MM.1S (cell line): ENCODE results near the gene CEACAM5.

Source experiments
- DNase-seq: peaks from one replicate; pipeline ENCODE4 v3.0.0-alpha.2; 2015
- H2AFZ ChIP-seq: fragments of 300-600 bp; sonication (generic); 2 replicates; pipeline ENCODE4 v1.6.0; 2016; ENCODE audit warnings: antibody characterized with exemption, low read length
- H3F3A ChIP-seq: fragments of 300-600 bp; sonication (generic); 2 replicates; pipeline ENCODE4 v1.6.1; 2016; ENCODE audit warnings: mild to moderate bottlenecking, antibody characterized with exemption, low read length, moderate library complexity, mixed read lengths; ENCODE audit not compliant: insufficient read depth
- H3K27ac ChIP-seq: fragments of 300-600 bp; sonication (generic); 2 replicates; pipeline ENCODE4 v1.5.1; 2016; ENCODE audit warnings: mild to moderate bottlenecking, low read length
- H3K27me3 ChIP-seq: fragments of 300-600 bp; sonication (generic); replicated peaks from 2 replicates; pipeline ENCODE4 v1.6.0; 2016; ENCODE audit warnings: low read length; ENCODE audit not compliant: insufficient read depth
- H3K36me3 ChIP-seq: fragments of 300-600 bp; sonication (generic); replicated peaks from 2 replicates; pipeline ENCODE4 v1.6.1; 2016; ENCODE audit warnings: mild to moderate bottlenecking, low read length, mixed read lengths; ENCODE audit not compliant: insufficient read depth
- H3K4me1 ChIP-seq: fragments of 300-600 bp; sonication (generic); 2 replicates; pipeline ENCODE4 v1.6.1; 2016; ENCODE audit warnings: low read length, mixed read lengths
- H3K4me2 ChIP-seq: fragments of 300-600 bp; sonication (generic); 2 replicates; pipeline ENCODE4 v1.6.0; 2016; ENCODE audit warnings: low read depth, low read length
- H3K4me3 ChIP-seq: fragments of 300-600 bp; sonication (generic); 2 replicates; pipeline ENCODE4 v1.5.1; 2016; ENCODE audit warnings: low read length, mixed read lengths
- H3K79me2 ChIP-seq: fragments of 300-600 bp; sonication (generic); 2 replicates; pipeline ENCODE4 v1.6.1; 2016; ENCODE audit warnings: mixed run types, low read length, mixed read lengths
- H3K9ac ChIP-seq: fragments of 300-600 bp; sonication (generic); 2 replicates; pipeline ENCODE4 v1.6.1; 2016; ENCODE audit warnings: low read length, mixed read lengths
- H3K9me2 ChIP-seq: fragments of 300-600 bp; sonication (generic); replicated peaks from 2 replicates; pipeline ENCODE4 v1.6.1; 2016; ENCODE audit warnings: mild to moderate bottlenecking, low read length, mixed read lengths; ENCODE audit not compliant: insufficient read depth
- H3K9me3 ChIP-seq: fragments of 300-600 bp; sonication (generic); replicated peaks from 2 replicates; pipeline ENCODE4 v1.6.1; 2016; ENCODE audit warnings: mild to moderate bottlenecking, low read length, mixed read lengths; ENCODE audit not compliant: insufficient read depth
- H4K20me1 ChIP-seq: fragments of 300-600 bp; sonication (generic); 2 replicates; pipeline ENCODE4 v1.6.1; 2016; ENCODE audit warnings: mild to moderate bottlenecking, low read length, moderate library complexity, mixed read lengths; ENCODE audit not compliant: insufficient read depth
- CTCF ChIP-seq: fragments of 300-600 bp; sonication (generic); IDR thresholded peaks from 2 replicates; pipeline ENCODE4 v1.5.1; 2016; ENCODE audit warnings: antibody characterized with exemption, low read length, mixed read lengths
- EZH2 ChIP-seq: fragments of 300-600 bp; sonication (generic); optimal IDR thresholded peaks from 2 replicates; pipeline ENCODE3; 2017; ENCODE audit warnings: low read depth, mild to moderate bottlenecking, antibody characterized with exemption, low read length, mixed read lengths
- EZH2phosphoT487 ChIP-seq: fragments of 300-600 bp; sonication (generic); IDR thresholded peaks from 2 replicates; pipeline ENCODE4 v1.6.1; 2018; ENCODE audit warnings: antibody characterized with exemption, low read length

CEACAM5 gene

DNA sequence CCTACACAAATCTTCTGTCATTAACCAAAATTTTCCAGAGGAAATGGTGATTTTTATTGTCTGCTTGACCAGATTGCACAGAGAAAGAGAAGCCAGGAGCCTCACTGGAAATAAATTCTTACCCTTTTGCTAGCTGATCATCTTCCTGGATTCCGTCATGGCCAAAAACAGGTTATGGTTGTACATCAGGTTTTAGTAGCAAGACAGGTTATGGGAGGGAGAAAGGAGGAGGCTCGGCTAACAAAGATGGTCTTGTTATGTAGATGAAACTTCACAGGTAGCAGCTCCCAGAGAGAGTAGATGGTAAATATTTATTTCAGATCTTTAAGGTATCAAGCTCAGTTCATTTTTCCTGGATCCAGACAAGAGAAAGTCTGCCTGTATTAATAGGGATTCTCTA is 68.3 kb downstream of the CEACAM5 start:
- Histone ChIP-seq H3K4me2 (no peak overlapping the region), H3K36me3 (no peaks in the 10 kb centered on the region), H3K4me1 (no peaks in the 10 kb centered on the region), H3K27ac (no peak overlapping the region), H3K9me3 (no peaks in the 10 kb centered on the region), H3K9ac (no peak overlapping the region), H4K20me1 (no peaks in the 10 kb centered on the region), H3F3A (no peaks in the 10 kb centered on the region), H2AFZ (no peak overlapping the region), H3K9me2 (no peaks in the 10 kb centered on the region), H3K27me3 (peaks cover 91% of the 10 kb centered on the region), H3K79me2 (no peaks in the 10 kb centered on the region), H3K4me3 (no peak overlapping the region)
- no peak for DNase-seq
- TF ChIP-seq EZH2phosphoT487 (no peak), EZH2 (no peak), CTCF (no peak)
